H1 (cell line): ENCODE results near the gene ZNF687. TPM values are rescaled to one million over a fixed set of nuclear protein-coding genes. Genes with fewer than 3 reads are reported as not detected.

Source experiments
- CTCF ChIA-PET: fragments of 300-600 bp; sonication (Branson Sonifier 250); formaldehyde crosslinking; loops from one replicate; lab custom pipeline; 2021; ENCODE audit not compliant: partially characterized antibody; lab: Charles Lee
- POLR2A ChIA-PET: fragments of 300-600 bp; sonication (Branson Sonifier 250); formaldehyde crosslinking; loops from one replicate; lab custom pipeline; 2021; ENCODE audit warnings: inconsistent platforms; ENCODE audit not compliant: partially characterized antibody; lab: Charles Lee
- DNase-seq, 2 experiments: peaks; one replicate each; pipeline versions ENCODE4 v3.0.0 to v3.0.0-alpha.2; 2010 to 2022; ENCODE audit warnings: low spot score in 2 of 2, low read depth in 1 of 2, mixed read lengths in 1 of 2
- FAIRE-seq: peaks from 2 replicates; lab custom pipeline; 2011; peaks lifted over from hg19 to GRCh38; lab: Jason Lieb, UNC
- H2AFZ ChIP-seq: 2 replicates; pipeline ENCODE4 v1.8.1; 2012; ENCODE audit warnings: low read length, inconsistent platforms
- H2AK5ac ChIP-seq: 2 replicates; pipeline ENCODE4 v1.6.1; 2013; ENCODE audit warnings: low read depth, low read length
- H2BK120ac ChIP-seq: replicated peaks from 2 replicates; pipeline ENCODE3; 2013; ENCODE audit warnings: low read depth, low read length, inconsistent platforms
- H2BK12ac ChIP-seq: 2 replicates; pipeline ENCODE4 v1.6.1; 2013; ENCODE audit warnings: low read depth, low read length
- H2BK15ac ChIP-seq: 2 replicates; pipeline ENCODE4 v1.6.1; 2013; ENCODE audit warnings: low read length
- H2BK20ac ChIP-seq: 2 replicates; pipeline ENCODE4 v1.6.1; 2013; ENCODE audit warnings: low read length
- H2BK5ac ChIP-seq: 2 replicates; pipeline ENCODE4 v1.6.1; 2013; ENCODE audit warnings: low read depth, low read length
- H3K14ac ChIP-seq: 2 replicates; pipeline ENCODE4 v1.6.1; 2013; ENCODE audit warnings: inconsistent platforms; ENCODE audit not compliant: insufficient read length
- H3K18ac ChIP-seq: 2 replicates; pipeline ENCODE4 v1.6.1; 2013; ENCODE audit warnings: low read length; ENCODE audit errors: extremely low read depth
- H3K23ac ChIP-seq: 2 replicates; pipeline ENCODE4 v1.6.1; 2013; ENCODE audit warnings: inconsistent platforms; ENCODE audit not compliant: insufficient read length
- H3K23me2 ChIP-seq: 2 replicates; pipeline ENCODE4 v1.6.1; 2013; ENCODE audit warnings: low read depth, low read length
- H3K27ac ChIP-seq: 2 replicates; pipeline ENCODE4 v1.6.1; 2011; ENCODE audit warnings: low read depth, low read length, inconsistent platforms
- H3K27me3 ChIP-seq, 4 experiments: replicated peaks in 1 of 4; 1 replicate in 1 of 4; 2 replicates in 3 of 4; pipeline versions ENCODE4 v1.6.1 to v1.8.1; 2011 to 2013; ENCODE audit warnings: low read length in 3 of 4, mild to moderate bottlenecking in 3 of 4, inconsistent platforms in 2 of 4, mixed read lengths in 2 of 4, moderate library complexity in 1 of 4; ENCODE audit not compliant: control insufficient read depth in 3 of 4, insufficient read depth in 3 of 4; ENCODE audit errors: extremely low read depth in 1 of 4
- H3K36me3 ChIP-seq, 4 experiments: 2 replicates each; pipeline versions ENCODE4 v1.6.1 to v1.8.1; 2011 to 2013; ENCODE audit warnings: mild to moderate bottlenecking in 4 of 4, low read length in 3 of 4, moderate library complexity in 2 of 4, control low read depth in 1 of 4, inconsistent platforms in 1 of 4; ENCODE audit not compliant: insufficient read depth in 4 of 4, control insufficient read depth in 2 of 4
- H3K4ac ChIP-seq: replicated peaks from 2 replicates; pipeline ENCODE3; 2013; ENCODE audit warnings: low read length, low read depth, mixed read lengths, inconsistent platforms; ENCODE audit not compliant: insufficient read length
- H3K4me1 ChIP-seq, 4 experiments: replicated peaks in 1 of 4; 1 replicate in 1 of 4; 2 replicates in 3 of 4; pipeline versions ENCODE4 v1.6.1 to v1.8.1; 2011 to 2013; ENCODE audit warnings: low read length in 3 of 4, inconsistent platforms in 2 of 4, mixed read lengths in 1 of 4; ENCODE audit not compliant: insufficient read depth in 4 of 4, control insufficient read depth in 3 of 4
- H3K4me2 ChIP-seq, 2 experiments: 2 replicates each; pipeline versions ENCODE4 v1.6.1 to v1.8.1; 2011 to 2013; ENCODE audit warnings: low read depth in 2 of 2, low read length in 2 of 2, control low read depth in 1 of 2, inconsistent platforms in 1 of 2, mild to moderate bottlenecking in 1 of 2; ENCODE audit not compliant: insufficient read depth in 1 of 2
- H3K4me3 ChIP-seq, 4 experiments: fragments of 200-600, 300-600 bp in 1 of 4; sonication (generic), shearing (Covaris generic), sonication (Bioruptor Twin) in 1 of 4; 2 replicates each; pipeline versions ENCODE4 v1.5.1 to v1.8.1; 2011 to 2016; ENCODE audit warnings: low read length in 4 of 4, low read depth in 3 of 4, control low read depth in 2 of 4, inconsistent platforms in 2 of 4, mild to moderate bottlenecking in 2 of 4, mixed read lengths in 1 of 4, moderate library complexity in 1 of 4; ENCODE audit not compliant: insufficient read depth in 2 of 4; ENCODE audit errors: extremely low read depth in 1 of 4
- H3K56ac ChIP-seq: replicated peaks from 2 replicates; pipeline ENCODE3; 2013; ENCODE audit warnings: low read depth, mild to moderate bottlenecking, mixed read lengths, low read length, inconsistent platforms; ENCODE audit not compliant: insufficient read length
- H3K79me1 ChIP-seq: 2 replicates; pipeline ENCODE4 v1.6.1; 2013; ENCODE audit warnings: low read depth, low read length, control low read depth
- H3K79me2 ChIP-seq, 2 experiments: 2 replicates each; pipeline versions ENCODE4 v1.6.1 to v1.8.1; 2012 to 2013; ENCODE audit warnings: low read length in 2 of 2, mild to moderate bottlenecking in 2 of 2, inconsistent platforms in 1 of 2; ENCODE audit not compliant: insufficient read depth in 2 of 2, control insufficient read depth in 1 of 2
- H3K9ac ChIP-seq, 4 experiments: replicated peaks in 1 of 4; 1 replicate in 1 of 4; 2 replicates in 3 of 4; pipeline versions ENCODE4 v1.6.1 to v1.8.1; 2011 to 2013; ENCODE audit warnings: low read depth in 3 of 4, low read length in 3 of 4, control low read depth in 2 of 4, mild to moderate bottlenecking in 2 of 4, moderate library complexity in 2 of 4, inconsistent platforms in 1 of 4; ENCODE audit errors: extremely low read depth in 1 of 4
- H3K9me3 ChIP-seq, 2 experiments: 2 replicates each; pipeline versions ENCODE4 v1.6.1 to v1.8.1; 2012 to 2013; ENCODE audit warnings: mild to moderate bottlenecking in 2 of 2, moderate library complexity in 2 of 2, control low read depth in 1 of 2, inconsistent platforms in 1 of 2, low read depth in 1 of 2, low read length in 1 of 2, mixed read lengths in 1 of 2; ENCODE audit not compliant: insufficient read depth in 2 of 2
- H4K20me1 ChIP-seq, 2 experiments: replicated peaks in 1 of 2; 2 replicates each; pipeline versions ENCODE3 to v1.8.1; 2011 to 2013; ENCODE audit warnings: inconsistent platforms in 2 of 2, low read length in 2 of 2, mild to moderate bottlenecking in 1 of 2; ENCODE audit not compliant: insufficient read depth in 2 of 2, control insufficient read depth in 1 of 2
- H4K5ac ChIP-seq: 2 replicates; pipeline ENCODE4 v1.6.1; 2013; ENCODE audit warnings: low read length, low read depth, mixed read lengths, inconsistent platforms; ENCODE audit not compliant: insufficient read length
- H4K8ac ChIP-seq: 2 replicates; pipeline ENCODE4 v1.8.0; 2013; ENCODE audit warnings: mild to moderate bottlenecking, moderate library complexity, low read length, inconsistent platforms; ENCODE audit not compliant: insufficient read depth; ENCODE audit errors: extremely low read depth
- H4K91ac ChIP-seq: replicated peaks from 2 replicates; pipeline ENCODE3; 2013; ENCODE audit warnings: low read length, mixed read lengths, inconsistent platforms; ENCODE audit not compliant: insufficient read length
- CBX8 ChIP-seq: fragments of 300-800, 300-1000 bp; sonication (generic); IDR thresholded peaks from 2 replicates; pipeline ENCODE4 v1.7.1; 2016; ENCODE audit warnings: low read depth, low read length, borderline replicate concordance
- EGR1 ChIP-seq: IDR thresholded peaks from 2 replicates; pipeline ENCODE4 v1.6.1; 2011; ENCODE audit warnings: low read depth, low read length, borderline replicate concordance
- EP300 ChIP-seq, 2 experiments: IDR thresholded peaks; 1 replicate in 1 of 2; 2 replicates in 1 of 2; pipeline ENCODE4 v1.6.1; 2011 to 2012; ENCODE audit warnings: low read depth in 2 of 2, low read length in 2 of 2, mild to moderate bottlenecking in 2 of 2, borderline replicate concordance in 1 of 2, inconsistent platforms in 1 of 2, moderate library complexity in 1 of 2
- HDAC2 ChIP-seq, 2 experiments: fragments of 300-600 bp in 1 of 2; sonication (generic) in 1 of 2; IDR thresholded peaks; 2 replicates each; pipeline ENCODE4 v1.6.1; 2011 to 2012; ENCODE audit warnings: low read depth in 2 of 2, low read length in 2 of 2, mild to moderate bottlenecking in 2 of 2, moderate library complexity in 2 of 2, borderline replicate concordance in 1 of 2, inconsistent platforms in 1 of 2
- KDM1A ChIP-seq: fragments of 200-600, 300-600 bp; sonication (generic); IDR thresholded peaks from 2 replicates; pipeline ENCODE4 v1.7.1; 2016; ENCODE audit warnings: mild to moderate bottlenecking, low read length, borderline replicate concordance
- PHF8 ChIP-seq: fragments of 200-600 bp; sonication (generic); conservative IDR thresholded peaks from 2 replicates; pipeline ENCODE4 v1.7.1; 2012; ENCODE audit warnings: low read depth, mild to moderate bottlenecking, inconsistent platforms, low read length, moderate library complexity
- POLR2A ChIP-seq, 2 experiments: IDR thresholded peaks; 1 replicate in 1 of 2; 2 replicates in 1 of 2; pipeline ENCODE4 v1.6.1; 2011; ENCODE audit warnings: low read depth in 2 of 2, low read length in 2 of 2, mild to moderate bottlenecking in 2 of 2; ENCODE audit errors: control extremely low read depth in 1 of 2
- SIN3A ChIP-seq, 2 experiments: IDR thresholded peaks in 1 of 2; conservative IDR thresholded peaks in 1 of 2; 2 replicates each; pipeline ENCODE4 v1.6.1; 2011 to 2012; ENCODE audit warnings: low read length in 2 of 2, improper control_type of control experiment in 1 of 2, low read depth in 1 of 2, mild to moderate bottlenecking in 1 of 2
- SP4 ChIP-seq: IDR thresholded peaks from 2 replicates; pipeline ENCODE4 v1.6.1; 2012; ENCODE audit warnings: low read length, inconsistent platforms
- TAF1 ChIP-seq: IDR thresholded peaks from 2 replicates; pipeline ENCODE4 v1.6.1; 2011; ENCODE audit warnings: mild to moderate bottlenecking, low read depth, low read length
- TBP ChIP-seq: IDR thresholded peaks from 2 replicates; pipeline ENCODE4 v1.6.1; 2011; ENCODE audit warnings: low read depth, low read length, improper control_type of control experiment
- WGBS, 2 experiments: shearing (Covaris generic) in 1 of 2; methylation state at CpG; one replicate each; pipeline versions ENCODE4 v1.1.6 to v1.1.7; 2013 to 2015; ENCODE audit warnings: low lambda C conversion rate in 2 of 2, mixed read lengths in 2 of 2, inconsistent platforms in 1 of 2, low coverage in 1 of 2, missing lambda C conversion rate in 1 of 2; ENCODE audit not compliant: insufficient replicate concordance in 2 of 2, insufficient coverage in 1 of 2, insufficient read length in 1 of 2; ENCODE audit errors: extremely low coverage in 1 of 2, missing lambda C conversion rate in 1 of 2; 5-methylcytosine and 5-hydroxymethylcytosine counted together
- polyA plus RNA-seq, 7 experiments: library from polyadenylated mRNA; depleted of rRNA in 3 of 7; stranded (reverse) in 5 of 7; unstranded in 2 of 7; fragments of >200 nt in 5 of 7; fragments of 200-250 nt in 2 of 7; gene quantifications; 1 replicate in 5 of 7; 2 replicates in 1 of 7; 4 replicates in 1 of 7; pipeline versions ENCODE4 v1.2.1 to v1.2.3, GENCODE V29; 2011 to 2013; ENCODE audit warnings: missing spikeins in 2 of 7, mixed read lengths in 2 of 7
- total RNA-seq: library from RNA; stranded (reverse); fragmentation: NEBNext Ultra II Directional; extraction: Animal tissue kit (Norgen Biotek cat#: 25700); gene quantifications from 2 replicates; pipeline ENCODE4 v1.2.1, GENCODE V29; 2021

Gene ZNF687
- total and polyA plus RNA-seq, 2 of the 8 experiments (the other 6 are each of a cell fraction or from before 2014, with no cell fraction given): 45.9 to 69.9 TPM

GRCh38 chr1:151327223-151327902, 45.3 kb downstream of the ZNF687 start, which contains the start of gene PI4KB:
Gene PI4KB (minus strand): TSS chr1:151327416. CDS start chr1:151316481, 10,935 bp downstream.
- Histone ChIP-seq H3K56ac (peak within 1 kb of the TSS; percentile 1), H2BK120ac (no peak within 1 kb of the TSS), H4K5ac (peak within 1 kb of the TSS; percentile 36), H3K79me2 (peaks cover 0 to 16% of the 10 kb centered on the region in 2 experiments; a peak in 3 of 4 replicates), H3K4ac (no peak within 1 kb of the TSS), H4K20me1 (no peaks in the 10 kb centered on the region), H2AK5ac (no peak within 1 kb of the TSS), H4K8ac (peak within 1 kb of the TSS; percentile 75; the same call in 1 of the 2 replicates), H3K4me2 (peak within 1 kb of the TSS; percentile 82 to 88), H3K36me3 (peaks cover 3 to 7% (median 4%) of the 10 kb centered on the region in 4 experiments; a peak in 5 of 8 replicates), H2BK12ac (no peak within 1 kb of the TSS; the same call in 1 of the 2 replicates), H3K18ac (peak within 1 kb of the TSS; percentile 63), H2AFZ (peak within 1 kb of the TSS; percentile 88), H3K9ac (peak within 1 kb of the TSS; percentile 63 to 95 (median 66)), H3K4me1 (peaks cover 2 to 8% (median 5%) of the 10 kb centered on the region in 4 experiments; a peak in 5 of 7 replicates), H3K79me1 (0 out of 2 replicates have a peak, but pooled peaks cover 2% of the 10 kb centered on the region), H4K91ac (peak within 1 kb of the TSS; percentile 52), H3K14ac (no peak within 1 kb of the TSS), H3K23me2 (peaks cover 13% of the 10 kb centered on the region), H3K23ac (no peak within 1 kb of the TSS), H3K4me3 (peak within 1 kb of the TSS; percentile 67 to 87 (median 79)), H3K27ac (peak within 1 kb of the TSS; percentile 90), H2BK5ac (peak within 1 kb of the TSS; percentile 84), H2BK20ac (no peak within 1 kb of the TSS), H3K27me3 (no peaks in the 10 kb centered on the region), H3K9me3 (no peaks in the 10 kb centered on the region), H2BK15ac (no peak within 1 kb of the TSS)
- POLR2A ChIA-PET: interaction anchor here (1.0 to 5.9 kb wide), 20 partner anchors 10 to 183 kb away, joined by 3 to 46 read pairs (median 7); partner anchors contain the start of genes PSMB4, RFX5, SELENBP1 and ZNF687
- CTCF ChIA-PET: interaction anchor here (0.6 to 11.1 kb wide), 9 partner anchors 8 to 366 kb away, joined by 3 to 79 read pairs (median 3); no protein-coding TSS in a partner anchor
- WGBS, 2 experiments: 2% methylated on average over 40 of the region's 40 CpGs; no CpG with 5 or more reads in 1 of the 2 experiments
- FAIRE-seq (no peak), DNase-seq (peak; percentile 87 to 88)
- no peak for TF ChIP-seq EGR1
- peak; percentile 67 for TF ChIP-seq TAF1
- peak in 1 of 2 experiments; percentile 62; a peak in 1 of 4 replicates for TF ChIP-seq HDAC2 (IDR thresholded peaks at IDR 0.05; ENCODE audit: borderline replicate concordance in 1 of 2, low read depth in 2 of 2, low read length in 2 of 2)
- TF ChIP-seq POLR2A (IDR thresholded peaks at IDR 0.05; ENCODE audit: control extremely low read depth in 1 of 2, low read depth in 2 of 2, low read length in 2 of 2): peak; percentile 67 to 82
- no peak for TF ChIP-seq CBX8
- TF ChIP-seq SIN3A (conservative IDR thresholded peaks at IDR 0.05 in 1 of 2, IDR thresholded peaks at IDR 0.05 in 1 of 2; ENCODE audit: low read depth in 1 of 2, low read length in 2 of 2): peak; percentile 48 to 87; a peak in 1 of 4 replicates
- TF ChIP-seq PHF8: peak; percentile 19; the same call in 1 of the 2 replicates
- peak; percentile 99 for TF ChIP-seq SP4
- peak; percentile 75 for TF ChIP-seq TBP
- no peak for TF ChIP-seq KDM1A
- TF ChIP-seq EP300 (IDR thresholded peaks at IDR 0.05; ENCODE audit: borderline replicate concordance in 1 of 2, low read depth in 2 of 2, low read length in 2 of 2): no peak
